GM12872 (cell line): ENCODE results near the gene PIPOX.

Experiments
- CTCF ChIP-seq: IDR thresholded peaks from 3 replicates; pipeline ENCODE4 v1.5.1; 2011; ENCODE audit warnings: low read depth, mild to moderate bottlenecking, low read length, moderate library complexity; ENCODE audit not compliant: insufficient read depth

PIPOX gene

GRCh38 chr17:29071303-29071702 lies 28.4 kb downstream of the PIPOX start:
- no peak for TF ChIP-seq CTCF

- TF ChIP-seq CTCF, result no peak
Measured at GRCh38 chr17:29073045-29073444, 30.1 kb downstream of the PIPOX start.

GRCh38 chr17:29073520-29073919 lies 30.6 kb downstream of the PIPOX start:
- TF ChIP-seq CTCF, result no peak

GRCh38 chr17:29074488-29074887 lies 31.5 kb downstream of the PIPOX start:
- TF ChIP-seq CTCF, result no peak

GRCh38 chr17:29076087-29076486 lies 33.1 kb downstream of the PIPOX start:
- no peak for TF ChIP-seq CTCF

GRCh38 chr17:29076722-29077121 lies 33.8 kb downstream of the PIPOX start:
- no peak for TF ChIP-seq CTCF

- TF ChIP-seq CTCF, result no peak
Measured at GRCh38 chr17:29077320-29077719, 34.4 kb downstream of the PIPOX start.
